Left ventricle myocardium inferior (tissue), 1 donor: ENCODE measurements around the gene NCK1. TPM values are rescaled to one million over a fixed set of nuclear protein-coding genes. Genes with fewer than 3 reads are reported as not detected.
A peak's percentile ranks its signal among the peaks of the same experiment; 100 is the strongest.

Experiments used
- DNase-seq: peaks from one replicate; pipeline ENCODE4 v3.0.0-alpha.2; 2020
- H3K27ac ChIP-seq: fragments of 200-600 bp; replicated peaks from 2 replicates; pipeline ENCODE4 v1.8.0; 2021
- H3K27me3 ChIP-seq: fragments of 200-600 bp; 2 replicates; pipeline ENCODE4 v1.8.0; 2021; ENCODE audit warnings: low read depth
- H3K36me3 ChIP-seq: fragments of 200-600 bp; 2 replicates; pipeline ENCODE4 v1.8.0; 2021
- H3K4me1 ChIP-seq: fragments of 200-600 bp; 2 replicates; pipeline ENCODE4 v1.8.0; 2021
- H3K4me3 ChIP-seq: fragments of 200-600 bp; 2 replicates; pipeline ENCODE4 v1.8.0; 2021; ENCODE audit warnings: mild to moderate bottlenecking, moderate library complexity
- H3K9me3 ChIP-seq: fragments of 200-600 bp; replicated peaks from 2 replicates; pipeline ENCODE4 v1.8.0; 2021
- CTCF ChIP-seq: fragments of 200-600 bp; IDR thresholded peaks from 2 replicates; pipeline ENCODE4 v1.8.0; 2021; ENCODE audit warnings: antibody characterized with exemption, mild to moderate bottlenecking, borderline replicate concordance
- intact Hi-C: fragments of 100-400 bp; cut with micrococcal nuclease; formaldehyde crosslinking; loops from one replicate; pipeline ENCODE4 v1.11.0; 2022
- total RNA-seq: library from RNA; stranded (reverse); fragmentation: NEBNext Ultra II Directional; extraction: Animal tissue kit (Norgen Biotek cat#: 25700); gene quantifications from one replicate; pipeline ENCODE4 v1.2.1, GENCODE V29; 2021
- donor health status: DM: no; HTN: yes; CAD: no; lungs with severe emphysema.

NCK1 gene
- total RNA-seq, 1 donor from 2014 or later, result 23.6 TPM

- no peaks in the 10 kb centered on the region for H3K9me3 ChIP-seq
- no peaks in the 10 kb centered on the region for H3K27me3 ChIP-seq
- H3K36me3 ChIP-seq, result no peaks in the 10 kb centered on the region
- intact Hi-C loops, result no loop called here
- DNase-seq, result peak; percentile 82
- peak overlapping the region; percentile 89 for H3K27ac ChIP-seq
- H3K4me3 ChIP-seq, result no peak overlapping the region
- no peak for TF ChIP-seq CTCF
- peaks cover 20% of the 10 kb centered on the region for H3K4me1 ChIP-seq
Measured at GRCh38 chr3:136994772-136995516, 132.9 kb downstream of the NCK1 start.

- TF ChIP-seq CTCF, result no peak
- intact Hi-C loops, result no loop called here
- Histone ChIP-seq H3K36me3 (no peaks in the 10 kb centered on the region), H3K4me3 (no peak overlapping the region), H3K4me1 (peaks cover 20% of the 10 kb centered on the region), H3K27me3 (no peaks in the 10 kb centered on the region), H3K27ac (peak overlapping the region; percentile 89), H3K9me3 (no peaks in the 10 kb centered on the region)
- no peak for DNase-seq
Measured at GRCh38 chr3:136995652-136996051, 133.6 kb downstream of the NCK1 start.

Other genes starting within 250 kb of the NCK1 start
- gene STAG1, start 109.8 kb upstream of the NCK1 start, total RNA-seq, result 18.4 TPM
- gene SLC35G2, start 43.1 kb upstream of the NCK1 start, total RNA-seq, result 2.6 TPM
- gene IL20RB, start 95.8 kb downstream of the NCK1 start, total RNA-seq, result 0.44 TPM